HepG2 (cell line): Measurements from ENCODE around the gene RAD18. TPM values are rescaled to one million over a fixed set of nuclear protein-coding genes. Genes with fewer than 3 reads are reported as not detected.

Experiments
- ATF1 ChIP-seq: IDR thresholded peaks from 2 replicates; pipeline ENCODE4 v1.6.1; 2016; ENCODE audit warnings: mild to moderate bottlenecking, control low read depth
- ATM ChIP-seq: fragments of 450-650 bp; IDR thresholded peaks from 2 replicates; pipeline ENCODE4 v1.7.1; 2017; ENCODE audit warnings: mild to moderate bottlenecking, borderline replicate concordance
- ELF1 ChIP-seq: sonication (generic); formaldehyde crosslinking; IDR thresholded peaks from 2 replicates; pipeline ENCODE4 v1.4.0; 2020; ENCODE audit warnings: missing genetic modification reagents
- FOSL2 ChIP-seq: sonication (generic); formaldehyde crosslinking; IDR thresholded peaks from 2 replicates; pipeline ENCODE4 v1.4.0; 2020; ENCODE audit warnings: missing genetic modification reagents
- JUN ChIP-seq: sonication (generic); formaldehyde crosslinking; IDR thresholded peaks from 2 replicates; pipeline ENCODE4 v1.4.0; 2020; ENCODE audit warnings: mild to moderate bottlenecking, missing genetic modification reagents
- MEIS2 ChIP-seq: sonication (generic); formaldehyde crosslinking; IDR thresholded peaks from 2 replicates; pipeline ENCODE4 v1.9.0; 2021; ENCODE audit warnings: mild to moderate bottlenecking, missing genetic modification reagents
- NCOA2 ChIP-seq: sonication (generic); formaldehyde crosslinking; IDR thresholded peaks from 2 replicates; pipeline ENCODE4 v1.8.0; 2022; ENCODE audit warnings: inconsistent platforms
- NONO ChIP-seq, 2 experiments: fragments of 450-650 bp in 1 of 2; sonication (generic) in 1 of 2; formaldehyde crosslinking in 1 of 2; IDR thresholded peaks in 1 of 2; conservative IDR thresholded peaks in 1 of 2; 2 replicates each; pipeline versions ENCODE4 v1.6.1 to v1.8.0; 2017 to 2022; ENCODE audit warnings: mild to moderate bottlenecking in 1 of 2, missing genetic modification reagents in 1 of 2, moderate library complexity in 1 of 2
- SMARCC2 ChIP-seq: fragments of 450-650 bp; IDR thresholded peaks from 2 replicates; pipeline ENCODE4 v1.6.1; 2017; ENCODE audit warnings: antibody characterized with exemption, mild to moderate bottlenecking
- SYNCRIP ChIP-seq: fragments of 200-400 bp; formaldehyde crosslinking; IDR thresholded peaks from 2 replicates; pipeline ENCODE4 v1.6.1; 2018; ENCODE audit warnings: mild to moderate bottlenecking, low read depth, low read length; ENCODE audit not compliant: insufficient read depth
- ZFP82 ChIP-seq: sonication (generic); formaldehyde crosslinking; IDR thresholded peaks from 2 replicates; pipeline ENCODE4 v1.5.1; 2020; ENCODE audit warnings: mild to moderate bottlenecking, missing genetic modification reagents, borderline replicate concordance
- ZFY ChIP-seq: sonication (generic); formaldehyde crosslinking; IDR thresholded peaks from 2 replicates; pipeline ENCODE4 v1.4.0; 2020; ENCODE audit warnings: missing genetic modification reagents
- ZMYM4 ChIP-seq: sonication (generic); formaldehyde crosslinking; IDR thresholded peaks from 2 replicates; pipeline ENCODE4 v1.8.1; 2023; ENCODE audit warnings: mild to moderate bottlenecking, missing genetic modification reagents
- ZNF44 ChIP-seq: sonication (generic); formaldehyde crosslinking; IDR thresholded peaks from 2 replicates; pipeline ENCODE4 v1.5.1; 2020; ENCODE audit warnings: mild to moderate bottlenecking, missing genetic modification reagents
- polyA plus RNA-seq, 8 experiments: library from polyadenylated mRNA; depleted of rRNA in 3 of 8; stranded (reverse) in 7 of 8; unstranded in 1 of 8; fragments of >200 nt; fragmentation: Illumina TruSeq in 4 of 8; extraction: Trizol in 4 of 8; gene quantifications; 2 replicates each; pipeline versions ENCODE4 v1.2.1 to v1.2.3, GENCODE V29; 2011 to 2016; ENCODE audit warnings: low read depth in 4 of 8, missing spikeins in 1 of 8, mixed read lengths in 1 of 8; ENCODE audit not compliant: insufficient read depth in 1 of 8
- total RNA-seq, 5 experiments: library from RNA; depleted of rRNA; stranded (reverse); fragments of >200 nt; fragmentation: Illumina TruSeq; extraction: Trizol; gene quantifications; 2 replicates each; pipeline ENCODE4 v1.2.3, GENCODE V29; 2016; ENCODE audit warnings: low read depth in 1 of 5
- TF ChIP-seq, protein P1 (sequence below), 2 experiments: fragments of 450-650 bp in 1 of 2; sonication (generic) in 1 of 2; formaldehyde crosslinking in 1 of 2; IDR thresholded peaks; 2 replicates each; pipeline versions ENCODE4 v1.6.1 to v1.8.0; 2016 to 2022; ENCODE audit warnings: antibody characterized with exemption in 1 of 2, mild to moderate bottlenecking in 1 of 2, missing genetic modification reagents in 1 of 2
- TF ChIP-seq, protein P2 (sequence below): sonication (generic); IDR thresholded peaks from 2 replicates; pipeline ENCODE4 v1.6.1; 2016; ENCODE audit warnings: low read depth, borderline replicate concordance

RAD18 gene
- total and polyA plus RNA-seq, 2 of the 13 experiments (the other 11 are each of a cell fraction or from before 2014, with no cell fraction given) = 5.9 to 20.7 TPM

- TF ChIP-seq SYNCRIP (no peak), ZFY (CRISPR knock-in tag) (peak; percentile 66), ATM (no peak), JUN (CRISPR knock-in tag) (peak; percentile 74), NONO (IDR thresholded peaks at IDR 0.05) (no peak), NONO (CRISPR knock-in tag; conservative IDR thresholded peaks at IDR 0.05) (0 out of 2 replicates have a peak, but pooled peaks have one; percentile 62), MEIS2 (CRISPR knock-in tag) (0 out of 2 replicates have a peak, but pooled peaks have one; percentile 28), ATF1 (CRISPR knock-in tag) (0 out of 2 replicates have a peak, but pooled peaks have one; percentile 29), FOSL2 (CRISPR knock-in tag) (peak; percentile 83), NCOA2 (CRISPR knock-in tag) (peak; percentile 74; the same call in 1 of the 2 replicates), ELF1 (CRISPR knock-in tag) (peak; percentile 46; the same call in 1 of the 2 replicates), ZMYM4 (CRISPR knock-in tag) (peak; percentile 57), SMARCC2 (peak; percentile 51; the same call in 1 of the 2 replicates), ZFP82 (CRISPR knock-in tag) (0 out of 2 replicates have a peak, but pooled peaks have one; percentile 68), ZNF44 (no peak)
- TF ChIP-seq, protein P1, sequence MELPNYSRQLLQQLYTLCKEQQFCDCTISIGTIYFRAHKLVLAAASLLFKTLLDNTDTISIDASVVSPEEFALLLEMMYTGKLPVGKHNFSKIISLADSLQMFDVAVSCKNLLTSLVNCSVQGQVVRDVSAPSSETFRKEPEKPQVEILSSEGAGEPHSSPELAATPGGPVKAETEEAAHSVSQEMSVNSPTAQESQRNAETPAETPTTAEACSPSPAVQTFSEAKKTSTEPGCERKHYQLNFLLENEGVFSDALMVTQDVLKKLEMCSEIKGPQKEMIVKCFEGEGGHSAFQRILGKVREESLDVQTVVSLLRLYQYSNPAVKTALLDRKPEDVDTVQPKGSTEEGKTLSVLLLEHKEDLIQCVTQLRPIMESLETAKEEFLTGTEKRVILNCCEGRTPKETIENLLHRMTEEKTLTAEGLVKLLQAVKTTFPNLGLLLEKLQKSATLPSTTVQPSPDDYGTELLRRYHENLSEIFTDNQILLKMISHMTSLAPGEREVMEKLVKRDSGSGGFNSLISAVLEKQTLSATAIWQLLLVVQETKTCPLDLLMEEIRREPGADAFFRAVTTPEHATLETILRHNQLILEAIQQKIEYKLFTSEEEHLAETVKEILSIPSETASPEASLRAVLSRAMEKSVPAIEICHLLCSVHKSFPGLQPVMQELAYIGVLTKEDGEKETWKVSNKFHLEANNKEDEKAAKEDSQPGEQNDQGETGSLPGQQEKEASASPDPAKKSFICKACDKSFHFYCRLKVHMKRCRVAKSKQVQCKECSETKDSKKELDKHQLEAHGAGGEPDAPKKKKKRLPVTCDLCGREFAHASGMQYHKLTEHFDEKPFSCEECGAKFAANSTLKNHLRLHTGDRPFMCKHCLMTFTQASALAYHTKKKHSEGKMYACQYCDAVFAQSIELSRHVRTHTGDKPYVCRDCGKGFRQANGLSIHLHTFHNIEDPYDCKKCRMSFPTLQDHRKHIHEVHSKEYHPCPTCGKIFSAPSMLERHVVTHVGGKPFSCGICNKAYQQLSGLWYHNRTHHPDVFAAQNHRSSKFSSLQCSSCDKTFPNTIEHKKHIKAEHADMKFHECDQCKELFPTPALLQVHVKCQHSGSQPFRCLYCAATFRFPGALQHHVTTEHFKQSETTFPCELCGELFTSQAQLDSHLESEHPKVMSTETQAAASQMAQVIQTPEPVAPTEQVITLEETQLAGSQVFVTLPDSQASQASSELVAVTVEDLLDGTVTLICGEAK (IDR thresholded peaks at IDR 0.05) = no peak
- TF ChIP-seq, protein P1 (CRISPR knock-in tag; IDR thresholded peaks at IDR 0.05) = peak; percentile 30; the same call in 1 of the 2 replicates
- TF ChIP-seq, protein P2, sequence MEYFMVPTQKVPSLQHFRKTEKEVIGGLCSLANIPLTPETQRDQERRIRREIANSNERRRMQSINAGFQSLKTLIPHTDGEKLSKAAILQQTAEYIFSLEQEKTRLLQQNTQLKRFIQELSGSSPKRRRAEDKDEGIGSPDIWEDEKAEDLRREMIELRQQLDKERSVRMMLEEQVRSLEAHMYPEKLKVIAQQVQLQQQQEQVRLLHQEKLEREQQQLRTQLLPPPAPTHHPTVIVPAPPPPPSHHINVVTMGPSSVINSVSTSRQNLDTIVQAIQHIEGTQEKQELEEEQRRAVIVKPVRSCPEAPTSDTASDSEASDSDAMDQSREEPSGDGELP = 0 out of 2 replicates have a peak, but pooled peaks have one; percentile 11
Measured at GRCh38 chr3:8964436-8965370, 1.4 kb upstream of the RAD18 start (continued).
